PC-9 (cell line): Measurements from ENCODE around the gene RBM12. TPM values are rescaled to one million over a fixed set of nuclear protein-coding genes. Genes with fewer than 3 reads are reported as not detected.

Source experiments
- BruUV-seq: library from RNA; stranded (reverse); fragments of 400-500 nt; replicated peaks from 2 replicates; lab custom pipeline; 2021; lab: Mats Ljungman, UMichigan
- CTCF ChIA-PET: fragments of 300-600 bp; sonication (Branson Sonifier 250); formaldehyde crosslinking; loops from one replicate; lab custom pipeline; 2022; ENCODE audit warnings: antibody characterized with exemption; lab: Charles Lee
- POLR2A ChIA-PET: fragments of 300-600 bp; sonication (Branson Sonifier 250); formaldehyde crosslinking; loops from one replicate; lab custom pipeline; 2022; ENCODE audit warnings: antibody characterized with exemption; ENCODE audit not compliant: unreplicated experiment; lab: Charles Lee
- DNase-seq, 2 experiments: peaks; one replicate each; pipeline versions ENCODE4 v3.0.0 to v3.0.0-alpha.2; 2015 to 2022; ENCODE audit warnings: mixed read lengths in 1 of 2
- H2AFZ ChIP-seq: fragments of 200-600 bp; sonication (generic); 2 replicates; pipeline ENCODE4 v1.8.1; 2017; ENCODE audit warnings: antibody characterized with exemption
- H3F3A ChIP-seq: fragments of 200-600 bp; sonication (generic); 2 replicates; pipeline ENCODE4 v1.8.1; 2017; ENCODE audit warnings: antibody characterized with exemption, mild to moderate bottlenecking, low read depth; ENCODE audit not compliant: insufficient read depth
- H3K27ac ChIP-seq: fragments of 200-600 bp; sonication (generic); 2 replicates; pipeline ENCODE4 v1.6.1; 2016; ENCODE audit warnings: mixed run types
- H3K27me3 ChIP-seq: fragments of 200-600 bp; sonication (generic); 2 replicates; pipeline ENCODE4 v1.6.1; 2016; ENCODE audit warnings: low read depth, mixed run types; ENCODE audit not compliant: insufficient read depth
- H3K36me3 ChIP-seq: fragments of 200-600 bp; sonication (generic); 2 replicates; pipeline ENCODE4 v1.6.1; 2016; ENCODE audit warnings: low read depth, mixed run types
- H3K4me1 ChIP-seq: fragments of 200-600 bp; sonication (generic); replicated peaks from 2 replicates; pipeline ENCODE4 v1.6.1; 2016; ENCODE audit warnings: mixed run types; ENCODE audit not compliant: insufficient read depth
- H3K4me2 ChIP-seq: fragments of 200-600 bp; sonication (generic); 2 replicates; pipeline ENCODE4 v1.6.1; 2017; ENCODE audit warnings: mixed run types
- H3K4me3 ChIP-seq: fragments of 200-600 bp; sonication (generic); 2 replicates; pipeline ENCODE4 v1.6.1; 2016; ENCODE audit warnings: mixed run types
- H3K79me2 ChIP-seq: fragments of 200-600 bp; sonication (generic); 2 replicates; pipeline ENCODE4 v1.6.1; 2017; ENCODE audit warnings: low read depth, mixed run types
- H3K9me2 ChIP-seq: fragments of 200-600 bp; sonication (generic); 2 replicates; pipeline ENCODE4 v1.8.1; 2017; ENCODE audit warnings: mild to moderate bottlenecking; ENCODE audit not compliant: insufficient read depth
- H3K9me3 ChIP-seq: fragments of 200-600 bp; sonication (generic); 2 replicates; pipeline ENCODE4 v1.8.1; 2016; ENCODE audit warnings: low read depth; ENCODE audit not compliant: insufficient read depth
- H4K20me1 ChIP-seq: fragments of 200-600 bp; sonication (generic); 2 replicates; pipeline ENCODE4 v1.8.1; 2017; ENCODE audit not compliant: insufficient read depth
- CTCF ChIP-seq: fragments of 200-600 bp; sonication (generic); conservative IDR thresholded peaks from 2 replicates; pipeline ENCODE4 v1.6.1; 2017; ENCODE audit warnings: mixed run types, antibody characterized with exemption, mild to moderate bottlenecking, moderate library complexity
- EZH2 ChIP-seq: fragments of 200-600 bp; sonication (generic); IDR thresholded peaks from 2 replicates; pipeline ENCODE4 v1.8.0; 2017; ENCODE audit warnings: antibody characterized with exemption, low read depth
- intact Hi-C: fragments of 100-400 bp; cut with micrococcal nuclease; formaldehyde crosslinking; loops from one replicate; pipeline ENCODE4 v1.10.0; 2022; ENCODE audit not compliant: unreplicated experiment
- total RNA-seq: library from RNA; stranded (reverse); gene quantifications from 2 replicates; pipeline ENCODE4 v1.2.3, GENCODE V29; 2021

The RBM12 gene
- total RNA-seq, 1 experiment from 2014 or later: 81.2 TPM

GRCh38 chr20:35621560-35621946, 43.1 kb downstream of the RBM12 start:
- H3K4me3 ChIP-seq: no peak overlapping the region
- peaks cover 11% of the 10 kb centered on the region for H3K79me2 ChIP-seq
- H3F3A ChIP-seq: peaks cover 56% of the 10 kb centered on the region
- intact Hi-C loops: no loop called here
- H3K4me1 ChIP-seq: peaks cover 17% of the 10 kb centered on the region
- no peaks in the 10 kb centered on the region for H3K27me3 ChIP-seq
- H3K9me2 ChIP-seq: no peaks in the 10 kb centered on the region
- no peak for DNase-seq
- no peak overlapping the region for H2AFZ ChIP-seq
- TF ChIP-seq CTCF (peak; percentile 26; the same call in 1 of the 2 replicates), EZH2 (no peak)
- H4K20me1 ChIP-seq: no peaks in the 10 kb centered on the region
- ChIA-PET CTCF (interaction anchor here (0.6 kb wide), 1 partner anchor 111 kb away, joined by 3 read pairs; no protein-coding TSS in a partner anchor), POLR2A (interaction anchor here (0.6 kb wide), 1 partner anchor 103 kb away, joined by 3 read pairs; no protein-coding TSS in a partner anchor)
- no TSS peak for BruUV-seq
- H3K27ac ChIP-seq: no peak overlapping the region
- peaks cover 12% of the 10 kb centered on the region; the same call in 1 of the 2 replicates for H3K36me3 ChIP-seq
- no peaks in the 10 kb centered on the region for H3K9me3 ChIP-seq
- H3K4me2 ChIP-seq: no peak overlapping the region

- Histone ChIP-seq H3K4me1 (peaks cover 17% of the 10 kb centered on the region), H3K27ac (no peak overlapping the region), H3K27me3 (no peaks in the 10 kb centered on the region), H3K9me2 (no peaks in the 10 kb centered on the region), H3K9me3 (no peaks in the 10 kb centered on the region), H3K4me3 (no peak overlapping the region), H3K36me3 (peaks cover 7% of the 10 kb centered on the region; the same call in 1 of the 2 replicates), H3F3A (peaks cover 56% of the 10 kb centered on the region), H2AFZ (no peak overlapping the region), H3K79me2 (peaks cover 11% of the 10 kb centered on the region), H3K4me2 (no peak overlapping the region), H4K20me1 (no peaks in the 10 kb centered on the region)
- ChIA-PET POLR2A (interaction anchor here (0.6 kb wide), 2 partner anchors 35 to 102 kb away, joined by 3 to 8 read pairs; no protein-coding TSS in a partner anchor), CTCF (interaction anchor here (0.6 kb wide), 1 partner anchor 110 kb away, joined by 3 read pairs; no protein-coding TSS in a partner anchor)
- DNase-seq: no peak
- intact Hi-C loops: no loop called here
- TF ChIP-seq CTCF (no peak), EZH2 (no peak)
- BruUV-seq: no TSS peak
Observed at GRCh38 chr20:35620818-35621559, 43.7 kb downstream of the RBM12 start.

GRCh38 chr20:35619196-35620095, 45.3 kb downstream of the RBM12 start:
- no peaks in the 10 kb centered on the region for H3K9me3 ChIP-seq
- ChIA-PET CTCF (interaction anchor here (0.7 to 1.3 kb wide), 6 partner anchors 43 to 172 kb away, joined by 3 to 5 read pairs (median 3); partner anchors contain the start of genes CPNE1 and RBM12), POLR2A (interaction anchor here (0.7 to 1.2 kb wide), 5 partner anchors 43 to 153 kb away, joined by 3 to 11 read pairs (median 4); partner anchors contain the start of genes ERGIC3 and RBM39)
- DNase-seq: peak; percentile 73 to 92
- H3K36me3 ChIP-seq: no peaks in the 10 kb centered on the region
- no peaks in the 10 kb centered on the region for H4K20me1 ChIP-seq
- H2AFZ ChIP-seq: peak overlapping the region; percentile 73
- H3F3A ChIP-seq: peaks cover 53% of the 10 kb centered on the region
- no peak overlapping the region for H3K27ac ChIP-seq
- peak overlapping the region; percentile 61 for H3K4me3 ChIP-seq
- intact Hi-C loops: loop anchor here (5.0 kb wide), 2 partner anchors 78 to 167 kb away; partner anchors contain the start of genes NFS1 and ROMO1
- no TSS peak for BruUV-seq
- H3K9me2 ChIP-seq: no peaks in the 10 kb centered on the region
- peak; percentile 65; the same call in 1 of the 2 replicates for TF ChIP-seq CTCF
- TF ChIP-seq EZH2: no peak
- no peaks in the 10 kb centered on the region for H3K27me3 ChIP-seq
- peaks cover 22% of the 10 kb centered on the region for H3K4me1 ChIP-seq
- peak overlapping the region; percentile 100 for H3K4me2 ChIP-seq
- peaks cover 11% of the 10 kb centered on the region for H3K79me2 ChIP-seq
